Heart right ventricle (tissue), 16 donors: Measurements from ENCODE around the gene HCK. TPM values are rescaled to one million over a fixed set of nuclear protein-coding genes. Genes with fewer than 3 reads are reported as not detected.

Experiments
- ATAC-seq, 8 donors: fragments of 200-7000 bp; cut with Tn5 transposase; one replicate each; pipeline ENCODE4 v1.9.1; 2020; ENCODE audit warnings: mild to moderate bottlenecking in 8 of 8, moderate library complexity in 8 of 8, moderate number of reproducible peaks in 1 of 8
- DNase-seq, 2 donors: peaks; one replicate each; pipeline ENCODE4 v3.0.0-alpha.2; 2020
- H3K27ac ChIP-seq, 10 donors: fragments of 200-600 bp; sonication (generic) in 2 of 10; one replicate each; pipeline versions ENCODE4 v1.5.0 to v1.8.0; 2020 to 2022; ENCODE audit warnings: mild to moderate bottlenecking in 3 of 10
- H3K27me3 ChIP-seq, 7 donors: fragments of 200-600 bp; one replicate each; pipeline ENCODE4 v1.8.0; 2021 to 2022; ENCODE audit warnings: mild to moderate bottlenecking in 2 of 7
- H3K36me3 ChIP-seq, 9 donors: fragments of 200-600 bp; sonication (generic) in 1 of 9; one replicate each; pipeline versions ENCODE4 v1.5.0 to v1.8.0; 2020 to 2022; ENCODE audit warnings: mild to moderate bottlenecking in 2 of 9
- H3K4me1 ChIP-seq, 9 donors: fragments of 200-600 bp; sonication (generic) in 1 of 9; one replicate each; pipeline versions ENCODE4 v1.5.0 to v1.8.0; 2020 to 2022; ENCODE audit warnings: mild to moderate bottlenecking in 4 of 9
- H3K4me3 ChIP-seq, 10 donors: fragments of 200-600 bp; sonication (generic) in 2 of 10; one replicate each; pipeline versions ENCODE4 v1.5.0 to v1.8.0; 2020 to 2022; ENCODE audit warnings: mild to moderate bottlenecking in 7 of 10, moderate library complexity in 2 of 10
- H3K9me3 ChIP-seq, 11 donors: fragments of 200-600 bp in 10 of 11; sonication (generic) in 2 of 11; one replicate each; pipeline versions ENCODE4 v1.5.0 to v1.8.0; 2013 to 2022; ENCODE audit warnings: mild to moderate bottlenecking in 2 of 11, control low read depth in 1 of 11, moderate library complexity in 1 of 11
- WGBS, 2 donors: extraction: QIAGEN DNeasy Blood & Tissue Kit; methylation state at CpG; one replicate each; pipeline ENCODE4 v1.1.7; 2013; ENCODE audit warnings: inconsistent platforms in 1 of 2; 5-methylcytosine and 5-hydroxymethylcytosine counted together
- intact Hi-C, 10 donors: fragments of 100-400 bp; cut with DNase I; formaldehyde crosslinking; loops; one replicate each; pipeline versions ENCODE4 v1.11.1 to v1.14.2; 2022
- polyA plus RNA-seq, 2 donors: library from polyadenylated mRNA; stranded (reverse); fragments of 200-250 nt; gene quantifications; one replicate each; pipeline ENCODE4 v1.2.3, GENCODE V29; 2013
- total RNA-seq, 10 donors: library from RNA; stranded (reverse); fragmentation: NEBNext Ultra II Directional in 3 of 10; extraction: Animal tissue kit (Norgen Biotek cat#: 25700) in 3 of 10; gene quantifications; one replicate each; pipeline versions ENCODE4 v1.2.1 to v1.2.4, GENCODE V29; 2021 to 2023
- TF ChIP-seq, protein P1 (sequence below), 9 donors: fragments of 200-600 bp; sonication (generic) in 2 of 9; IDR thresholded peaks; one replicate each; pipeline versions ENCODE4 v1.5.0 to v1.8.0; 2021 to 2022; ENCODE audit warnings: antibody characterized with exemption in 9 of 9, mild to moderate bottlenecking in 5 of 9, moderate library complexity in 1 of 9
- donor health status: Arrhythmogenic right ventricular cardiomyopathy.
- donor health status: ischemic (EF 13 %, LVEDD 7.1; RV severe dilation, severe dysfunction).
- donor health status: healthy with polysubstance abuse.
- donor health status: DM: no; HTN: yes; CAD: no.
- donor health status: DM: no; HTN: no; CAD: no.
- donor health status: ischemic (EF 25% LVEDD 6.9; RV normal size, moderate dysfunction).
- donor health status: ischemic (EF 25% LVEDD 5.7; RV mildly dilated, moderate dysfunction).
- donor health status: healthy.
- donor health status: DM: yes; HTN: yes; CAD: no.
- donor health status: Ischemic cardiomyopathy.
- donor health status: ischemic (EF 35%, LVEDD 5.7; RV mildly dilated, moderate dysfunction).
- donor health status: nonischemic (EF 11% LVEDD 7.7; RV severe dilation, severe dysfunction).
- donor health status: DM: yes; HTN: yes; CAD: no.
- donor health status: PGD.
- donor health status: ischemic (EF 29% LVEDD 5.4; RV normal size, mild dysfunction).
- donor health status: nonischemic (EF 23%, LVEDD 6.1; RV moderate dilation, normal function).

The HCK gene
- total and polyA plus RNA-seq, 12 donors: 1.6 to 22.9 (median 3.0) TPM

- Histone ChIP-seq H3K36me3 (peaks cover 0 to 52% (median 3%) of the 10 kb centered on the region in 9 donors), H3K9me3 (no peaks in the 10 kb centered on the region), H3K4me3 (no peak overlapping the region), H3K27ac (no peak overlapping the region), H3K4me1 (peaks cover 0 to 16% (median 7%) of the 10 kb centered on the region in 9 donors), H3K27me3 (no peaks in the 10 kb centered on the region)
- ATAC-seq (no peak), DNase-seq (no peak)
- 37 to 89% methylated on average over 2 of the region's 2 CpGs for WGBS, 2 donors
- intact Hi-C loops: no loop called here
- TF ChIP-seq, protein P1, sequence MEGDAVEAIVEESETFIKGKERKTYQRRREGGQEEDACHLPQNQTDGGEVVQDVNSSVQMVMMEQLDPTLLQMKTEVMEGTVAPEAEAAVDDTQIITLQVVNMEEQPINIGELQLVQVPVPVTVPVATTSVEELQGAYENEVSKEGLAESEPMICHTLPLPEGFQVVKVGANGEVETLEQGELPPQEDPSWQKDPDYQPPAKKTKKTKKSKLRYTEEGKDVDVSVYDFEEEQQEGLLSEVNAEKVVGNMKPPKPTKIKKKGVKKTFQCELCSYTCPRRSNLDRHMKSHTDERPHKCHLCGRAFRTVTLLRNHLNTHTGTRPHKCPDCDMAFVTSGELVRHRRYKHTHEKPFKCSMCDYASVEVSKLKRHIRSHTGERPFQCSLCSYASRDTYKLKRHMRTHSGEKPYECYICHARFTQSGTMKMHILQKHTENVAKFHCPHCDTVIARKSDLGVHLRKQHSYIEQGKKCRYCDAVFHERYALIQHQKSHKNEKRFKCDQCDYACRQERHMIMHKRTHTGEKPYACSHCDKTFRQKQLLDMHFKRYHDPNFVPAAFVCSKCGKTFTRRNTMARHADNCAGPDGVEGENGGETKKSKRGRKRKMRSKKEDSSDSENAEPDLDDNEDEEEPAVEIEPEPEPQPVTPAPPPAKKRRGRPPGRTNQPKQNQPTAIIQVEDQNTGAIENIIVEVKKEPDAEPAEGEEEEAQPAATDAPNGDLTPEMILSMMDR (IDR thresholded peaks at IDR 0.05): no peak
These were observed 78.9 kb downstream of the HCK start for GRCh38 chr20:32130965-32131364.

DNA sequence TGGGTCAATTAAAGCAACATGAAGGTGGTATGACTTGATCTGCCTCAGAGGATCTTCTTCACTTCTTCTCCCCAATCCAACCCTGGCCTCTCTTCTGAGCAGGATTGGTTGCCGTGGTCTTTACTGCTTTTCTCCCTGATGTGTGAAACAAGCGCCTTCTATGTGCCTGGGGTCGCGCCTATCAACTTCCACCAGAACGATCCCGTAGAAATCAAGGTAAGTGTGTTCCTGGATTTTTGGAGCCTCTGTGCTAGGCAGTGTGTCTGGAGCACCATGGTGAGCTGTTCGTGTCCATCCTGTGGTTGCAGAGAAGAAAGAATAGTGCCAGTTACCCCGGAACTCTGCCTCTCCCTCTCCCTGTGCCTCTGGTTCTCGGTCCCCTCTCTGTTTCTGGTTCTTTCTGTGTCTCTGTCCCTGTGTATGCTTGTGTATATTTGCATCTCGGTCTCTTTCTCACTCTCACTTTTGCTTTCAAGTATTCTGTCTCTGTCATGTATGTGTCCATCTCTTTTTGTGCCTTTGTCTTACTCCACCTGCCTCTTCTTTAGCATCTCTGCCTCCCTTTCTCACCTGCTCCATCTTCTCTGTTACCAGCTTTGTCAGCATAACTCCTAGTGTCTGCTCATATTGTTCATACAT lies 81.0 kb downstream of the HCK start:
- Histone ChIP-seq H3K36me3 (peaks cover 0 to 67% (median 14%) of the 10 kb centered on the region in 9 donors), H3K27me3 (no peaks in the 10 kb centered on the region), H3K27ac (no peak overlapping the region), H3K4me1 (peaks cover 0 to 16% (median 7%) of the 10 kb centered on the region in 9 donors), H3K9me3 (no peaks in the 10 kb centered on the region), H3K4me3 (no peak overlapping the region)
- no peak for ATAC-seq
- WGBS, 2 donors: 86 to 97% methylated on average over 10 of the region's 10 CpGs
- TF ChIP-seq, protein P1 (IDR thresholded peaks at IDR 0.05): no peak
- DNase-seq: no peak
- intact Hi-C loops: no loop called here

- H3K36me3 ChIP-seq: peaks cover 0 to 74% (median 17%) of the 10 kb centered on the region in 9 donors
- peaks cover 0 to 16% (median 7%) of the 10 kb centered on the region in 9 donors for H3K4me1 ChIP-seq
These were observed 82.0 kb downstream of the HCK start for GRCh38 chr20:32134026-32134425.

DNA sequence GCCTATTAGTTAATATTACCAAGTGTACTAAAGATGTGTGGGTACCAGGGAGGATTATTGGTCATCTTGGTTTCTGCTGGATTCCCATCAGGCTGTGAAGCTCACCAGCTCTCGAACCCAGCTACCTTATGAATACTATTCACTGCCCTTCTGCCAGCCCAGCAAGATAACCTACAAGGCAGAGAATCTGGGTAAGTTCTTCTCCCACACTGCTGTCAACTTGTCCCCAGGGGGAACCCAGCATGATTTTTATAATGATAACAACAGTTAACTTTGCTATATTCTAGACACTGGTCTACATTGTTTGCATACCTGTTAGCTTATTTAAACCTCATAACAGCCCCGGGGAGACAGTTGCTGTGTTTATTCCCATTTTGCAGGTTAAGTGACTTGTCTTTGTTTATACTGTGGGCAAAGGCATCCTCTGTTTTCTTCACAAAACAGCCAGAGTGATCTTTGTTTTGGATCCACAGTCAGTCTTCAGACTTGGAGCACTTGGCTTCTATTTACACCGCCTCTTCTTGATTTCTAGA lies 84.0 kb downstream of the HCK start:
- Histone ChIP-seq H3K36me3 (peaks cover 0 to 88% (median 34%) of the 10 kb centered on the region in 9 donors), H3K4me1 (peaks cover 0 to under 1% (median 0%) of the 10 kb centered on the region in 9 donors), H3K9me3 (no peaks in the 10 kb centered on the region), H3K27ac (no peak overlapping the region), H3K27me3 (no peaks in the 10 kb centered on the region), H3K4me3 (no peak overlapping the region)
- TF ChIP-seq, protein P1 (IDR thresholded peaks at IDR 0.05): no peak
- intact Hi-C loops: no loop called here
- no peak for ATAC-seq
- DNase-seq: no peak
- WGBS, 2 donors: 83 to 89% methylated on average over 3 of the region's 3 CpGs

More at GRCh38 chr20:32134026-32134425, 82.0 kb downstream of the HCK start:
- Histone ChIP-seq H3K27ac (no peak overlapping the region), H3K4me3 (no peak overlapping the region), H3K9me3 (no peaks in the 10 kb centered on the region), H3K27me3 (no peaks in the 10 kb centered on the region)
- 92% methylated on average over 5 of the region's 5 CpGs for WGBS, 2 donors
- intact Hi-C loops: no loop called here
- DNase-seq: no peak
- TF ChIP-seq, protein P1 (IDR thresholded peaks at IDR 0.05): no peak
- ATAC-seq: no peak
